HG02885 (cell line): ENCODE data around the gene XDH.

Experiments used
- ATAC-seq: cut with Tn5 transposase; IDR thresholded peaks from one replicate; pipeline ENCODE4 v1.9.1; 2021; ENCODE audit warnings: mild to moderate bottlenecking; ENCODE audit not compliant: unreplicated experiment, poor library complexity

Gene XDH

DNA sequence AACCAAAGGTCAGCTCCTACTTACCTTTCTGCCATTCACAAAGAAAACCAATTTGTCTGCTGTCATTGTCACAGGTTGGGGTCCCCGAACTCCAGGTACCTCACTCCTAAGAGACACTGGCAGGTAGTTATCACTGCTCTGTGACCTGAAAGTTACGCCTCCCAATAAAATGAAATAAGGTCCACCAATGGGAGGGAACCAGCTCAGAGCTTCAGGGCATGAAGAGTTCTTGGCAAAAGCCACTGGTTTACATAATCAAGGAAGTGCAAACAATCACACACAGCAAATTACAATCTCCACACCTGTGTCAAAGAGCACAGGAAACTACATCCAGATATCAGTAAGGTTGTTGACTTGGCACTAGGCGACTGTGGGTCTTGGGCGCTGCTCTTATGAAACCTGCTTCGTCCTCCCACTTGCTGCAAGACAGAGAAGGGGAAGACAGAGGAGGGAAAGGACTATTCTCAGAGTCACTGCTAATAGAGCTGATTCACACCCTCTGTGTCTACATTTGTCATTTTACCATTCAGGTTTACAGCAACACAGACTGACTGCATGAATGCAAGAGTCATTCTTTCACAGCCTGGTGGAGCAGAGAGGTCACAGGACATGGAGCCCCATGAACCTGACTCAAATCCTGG is at the start of gene XDH:
Gene XDH (minus strand): TSS at position 142 of the 641 bp plus-strand sequence. CDS start 76 bp downstream, at position 66.
- ATAC-seq, result no peak

DNA sequence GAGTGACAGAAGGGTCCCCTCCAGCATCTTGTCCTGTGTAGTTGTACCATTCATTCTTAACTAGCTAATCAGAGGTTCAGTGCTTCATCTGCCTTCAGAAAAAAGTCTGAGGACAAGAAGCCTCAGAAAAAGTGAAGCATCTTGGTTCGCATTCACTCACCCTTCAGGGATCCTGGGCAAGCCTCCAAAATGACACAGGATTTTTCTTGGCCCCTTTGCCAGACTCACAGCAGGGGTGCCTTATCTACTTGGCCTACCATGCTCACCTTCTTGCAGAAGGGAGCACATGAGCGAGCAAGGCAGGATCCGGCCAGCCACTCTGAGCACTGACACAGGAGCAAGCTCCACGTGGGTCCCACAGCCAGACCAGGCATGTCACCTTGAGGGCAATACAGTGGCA is 43.1 kb upstream of the XDH start:
- no peak for ATAC-seq

DNA sequence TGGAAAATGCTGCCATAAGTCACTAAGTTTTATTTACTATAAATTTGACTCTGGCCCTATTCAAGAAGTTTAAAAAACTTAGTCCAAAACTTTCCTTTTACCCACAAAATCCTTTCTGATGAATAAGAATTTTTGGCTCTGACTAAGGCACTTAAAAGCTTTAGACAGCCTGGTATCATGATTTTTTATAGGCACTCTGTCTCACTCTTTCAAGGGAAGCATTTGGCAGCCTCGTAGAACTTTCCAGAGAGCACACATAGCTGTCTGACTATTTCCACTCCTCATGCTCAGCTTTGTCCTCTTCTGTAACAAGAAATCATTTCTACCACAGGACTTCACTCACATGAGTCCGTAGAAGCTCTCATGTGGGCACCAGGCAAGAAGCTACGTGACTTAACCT is 32.3 kb upstream of the XDH start:
- no peak for ATAC-seq

DNA sequence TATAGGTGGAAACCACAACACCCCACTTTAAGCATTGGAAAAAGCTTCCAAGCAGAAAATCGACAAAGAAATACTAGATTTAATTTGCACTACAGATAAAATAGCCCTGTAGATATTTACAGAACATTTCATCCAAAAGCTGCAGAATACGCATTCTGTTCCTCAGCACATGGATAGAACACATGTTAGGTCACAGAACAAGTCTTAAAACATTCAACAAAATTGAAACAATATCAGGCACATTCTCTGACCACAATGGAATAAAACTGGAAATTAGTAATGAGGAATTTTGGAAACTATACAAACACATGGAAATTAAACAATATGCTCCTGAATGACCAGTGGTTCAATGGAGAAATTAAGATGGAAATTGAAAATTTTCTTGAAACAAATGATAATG is 27.8 kb upstream of the XDH start:
- ATAC-seq, result no peak

DNA sequence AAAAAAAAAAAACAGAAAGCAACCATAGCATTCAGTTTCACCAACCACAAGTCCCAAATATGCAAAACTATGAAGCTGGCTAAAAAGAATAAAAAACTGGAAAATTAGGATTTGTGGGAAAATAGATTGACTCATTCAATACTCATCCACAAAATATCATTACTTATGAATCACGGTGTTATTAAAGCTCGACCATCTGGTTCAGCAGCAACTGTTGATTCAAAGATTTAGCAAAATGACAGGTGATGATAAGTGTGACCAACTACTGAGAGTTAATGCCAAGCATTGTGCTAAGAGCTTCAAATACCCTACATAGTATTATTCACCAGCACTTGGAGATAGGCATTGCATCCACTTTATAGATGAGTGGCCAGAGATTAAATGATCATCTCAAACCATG is 26.2 kb upstream of the XDH start:
- no peak for ATAC-seq

DNA sequence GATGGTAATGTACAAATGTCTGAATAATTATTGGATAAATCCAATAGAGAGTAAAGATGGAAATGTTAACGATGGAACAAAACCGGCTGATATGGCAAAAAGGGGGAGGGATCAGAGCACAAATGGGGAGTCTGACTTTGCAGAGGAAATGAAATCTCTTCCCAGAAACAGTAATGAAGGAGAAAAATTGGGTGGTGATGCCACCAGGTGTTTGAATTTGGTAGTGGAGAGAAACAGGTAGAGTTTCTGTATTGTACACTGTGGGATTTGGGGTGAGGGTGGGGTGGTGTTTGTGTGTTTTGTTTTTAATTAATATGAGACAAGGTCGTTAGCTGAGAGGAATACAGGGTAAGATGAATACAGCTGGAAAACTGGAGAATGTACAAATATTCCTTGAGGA is 20.4 kb upstream of the XDH start:
- ATAC-seq, result no peak

DNA sequence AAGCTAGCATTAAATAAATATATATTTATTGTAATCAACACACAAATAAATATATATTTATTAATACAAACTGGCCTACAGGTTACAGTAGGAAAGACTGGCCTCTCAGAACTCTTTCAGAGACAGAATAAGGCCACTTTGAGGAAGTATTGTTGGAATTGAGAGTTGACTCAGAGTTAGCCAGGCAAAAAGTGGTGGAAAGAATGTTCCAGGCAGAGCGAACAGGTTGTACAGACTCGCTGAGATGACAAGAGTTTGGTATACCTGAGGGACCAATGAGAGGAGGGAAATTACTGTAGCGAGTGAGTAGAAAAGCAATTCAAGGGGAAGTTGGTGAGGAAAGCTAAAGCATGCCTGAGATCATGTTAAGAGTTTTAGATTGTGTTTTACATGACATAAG is 19.0 kb upstream of the XDH start:
- ATAC-seq, result no peak

DNA sequence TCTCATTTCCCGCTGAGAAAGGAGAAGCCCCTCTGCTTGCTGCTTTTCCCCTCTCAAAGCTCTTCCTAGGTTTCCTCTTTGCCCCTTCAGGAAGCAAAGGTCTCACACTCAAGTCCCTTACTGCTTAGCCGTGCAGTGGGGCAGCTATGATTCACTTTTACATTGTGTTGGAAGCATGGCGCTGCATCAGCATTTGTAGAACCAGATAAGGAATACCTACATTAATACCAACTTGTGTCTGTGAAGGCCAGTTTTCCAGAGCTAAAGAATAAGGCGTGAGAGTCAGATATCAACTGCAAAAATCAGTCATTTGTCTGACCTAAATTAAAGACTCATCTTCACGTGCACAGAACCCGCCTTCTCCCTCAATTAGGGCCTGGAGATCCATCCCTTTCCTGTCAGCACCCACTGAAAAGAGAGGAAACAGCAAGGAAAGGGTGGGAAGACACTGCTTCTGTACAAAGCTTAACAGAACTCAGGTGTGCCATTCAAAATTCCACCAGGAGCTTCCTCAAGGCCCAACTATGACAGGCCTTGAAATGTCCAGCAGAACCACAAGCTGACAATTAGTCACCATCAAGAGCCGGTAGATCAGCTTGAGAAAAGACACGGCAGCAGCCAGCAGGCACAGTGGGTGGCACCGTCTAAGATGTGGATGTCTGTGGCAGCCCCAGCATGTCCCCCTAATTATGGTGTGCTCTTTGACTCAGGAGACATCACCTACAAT is 16.1 kb upstream of the XDH start:
- ATAC-seq, result no peak

DNA sequence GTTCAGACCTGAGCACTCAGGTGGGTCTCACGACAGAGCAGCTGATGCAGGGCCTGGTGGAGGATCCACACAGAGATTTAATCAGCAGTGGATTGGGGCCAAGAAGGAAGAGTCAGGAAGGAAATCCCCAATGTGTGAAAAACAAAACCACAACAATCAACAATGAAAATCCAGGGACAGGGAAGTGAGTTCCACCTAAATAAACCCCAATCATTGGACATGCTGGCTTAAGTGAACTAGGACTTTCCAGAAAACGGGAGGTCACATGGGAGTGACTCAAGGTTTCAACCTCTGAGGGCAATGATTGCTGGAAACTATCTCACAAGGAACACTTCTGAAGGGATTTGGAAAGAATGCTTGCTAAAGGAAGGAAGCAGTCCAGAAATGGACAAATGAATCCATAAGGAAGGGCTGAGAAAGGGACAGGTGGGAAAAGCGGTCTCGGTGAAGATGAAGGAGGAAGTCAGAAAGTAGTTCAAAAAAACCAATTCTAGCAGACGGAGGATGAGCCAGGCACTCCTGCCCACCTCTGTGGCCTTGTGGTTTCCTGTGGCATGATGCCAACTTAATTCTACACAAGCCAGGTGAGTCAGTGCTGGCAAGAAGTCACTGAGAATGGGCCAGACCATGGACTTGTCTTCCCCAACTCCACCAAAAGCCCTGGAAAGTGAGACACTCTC is 15.4 kb upstream of the XDH start:
- ATAC-seq, result no peak

DNA sequence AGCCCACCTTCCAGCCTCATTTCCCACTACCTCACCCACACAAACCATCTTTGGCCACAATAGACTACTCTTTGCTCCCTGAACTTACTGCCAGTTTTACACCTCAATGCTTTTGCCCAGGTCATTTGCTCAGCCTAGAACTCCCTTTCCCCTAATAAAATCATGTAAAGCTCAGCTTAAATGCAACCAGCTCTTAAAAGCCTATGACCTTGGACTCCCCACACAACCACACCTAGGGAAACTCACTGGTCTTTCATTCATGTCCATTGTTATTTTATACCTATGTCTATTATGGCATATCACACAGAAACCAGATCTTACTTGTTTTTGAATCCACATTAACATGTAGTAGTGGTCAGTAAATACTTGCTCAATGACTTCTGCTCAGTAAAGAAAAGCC is 14.5 kb upstream of the XDH start:
- ATAC-seq, result no peak

DNA sequence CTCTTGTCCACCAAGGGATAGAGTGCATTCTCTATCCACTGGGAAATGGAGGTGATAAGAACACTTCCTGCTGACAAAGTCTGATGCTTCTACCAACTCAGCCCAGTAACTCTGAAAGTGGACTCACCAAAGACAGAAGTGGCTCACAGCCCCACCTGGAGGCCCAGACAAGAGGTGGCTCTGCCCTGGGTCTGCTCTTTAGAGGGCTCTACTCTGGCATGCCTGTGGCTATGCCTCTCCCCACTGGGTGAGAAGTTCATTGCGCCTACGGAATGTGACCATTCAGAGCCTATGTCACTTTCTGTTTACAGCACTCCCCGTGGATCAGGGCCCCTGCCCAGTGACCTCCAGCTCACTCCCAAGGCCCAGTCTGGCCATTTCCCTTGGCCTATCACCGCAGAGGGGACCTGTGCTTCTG is 13.5 kb upstream of the XDH start:
- ATAC-seq, result no peak

DNA sequence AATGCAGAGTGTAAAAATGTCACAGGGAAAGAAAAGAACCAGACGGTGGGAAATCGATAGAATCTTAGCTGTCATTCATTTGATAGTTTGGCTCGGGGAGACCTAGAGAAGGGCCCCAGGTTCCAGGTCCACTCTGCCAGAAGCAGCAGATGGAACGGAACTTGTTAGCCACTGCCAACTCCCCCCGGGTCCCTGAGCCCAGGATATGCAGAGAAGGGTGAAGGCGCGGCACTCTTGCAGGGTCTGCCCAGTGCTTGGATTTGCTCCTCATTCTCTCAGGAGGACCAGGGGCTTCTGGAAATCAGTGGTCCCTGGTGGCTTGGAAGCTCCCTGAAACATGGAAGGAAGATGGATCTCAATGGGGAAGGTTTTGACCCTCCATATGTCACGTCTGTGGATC is 11.6 kb upstream of the XDH start:
- ATAC-seq, result no peak

DNA sequence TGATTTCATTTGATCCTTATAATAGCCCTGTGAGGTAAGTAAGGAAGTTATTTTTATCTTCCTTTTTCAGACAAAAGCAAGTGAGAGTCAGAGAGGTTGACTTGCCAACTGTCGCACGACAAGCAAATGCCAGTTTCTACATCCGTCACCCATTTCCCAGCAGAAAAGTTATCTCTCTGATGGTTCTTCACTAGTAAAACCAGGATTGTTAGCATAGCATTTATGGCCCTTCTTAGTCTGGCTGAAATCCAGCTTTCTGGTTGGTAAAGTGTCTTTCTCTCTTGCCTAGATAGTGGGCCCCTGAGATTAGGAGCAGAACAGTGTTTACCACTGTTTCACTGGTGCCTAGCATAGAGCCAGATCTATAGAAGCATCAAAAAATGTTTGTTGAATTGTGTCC is 7.1 kb upstream of the XDH start:
- ATAC-seq, result no peak

DNA sequence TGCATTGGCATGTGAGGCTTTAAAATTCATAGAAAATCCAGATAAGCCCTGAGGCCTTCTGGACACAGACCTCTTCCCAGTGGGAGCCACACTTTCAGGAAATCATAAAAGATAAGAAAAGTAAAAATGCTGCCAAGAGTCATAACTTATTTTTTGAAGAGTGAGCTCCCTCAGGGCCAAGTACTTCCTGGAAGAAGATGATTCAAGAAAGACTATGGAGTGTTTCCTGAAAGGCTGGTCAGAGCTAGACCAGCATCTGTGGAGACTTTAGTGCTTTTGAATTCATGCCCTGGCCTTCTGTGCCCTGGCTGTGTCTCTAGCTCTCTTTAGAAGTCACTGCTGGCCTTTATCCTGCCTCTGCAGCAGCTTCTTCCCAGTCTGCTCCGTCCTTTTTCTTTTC is 6.4 kb upstream of the XDH start:
- no peak for ATAC-seq

DNA sequence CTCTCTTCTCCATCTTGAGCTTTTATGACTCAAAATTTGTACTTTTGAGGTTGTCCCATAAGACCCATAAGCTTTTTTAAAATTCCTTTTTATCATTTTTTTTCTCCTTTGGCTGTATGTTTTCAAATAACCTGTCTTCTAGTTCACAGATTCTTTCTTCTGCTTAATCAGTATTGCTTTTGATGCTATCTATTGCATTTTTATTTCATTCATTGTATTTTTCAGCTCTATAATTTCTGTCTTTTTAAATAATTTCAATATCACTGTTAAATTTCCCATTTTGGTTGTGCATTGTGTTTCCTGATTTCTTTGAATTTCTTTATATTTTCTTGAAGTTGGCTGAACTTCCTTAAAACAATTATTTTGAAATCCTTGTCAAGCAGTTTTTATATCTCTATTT is 4.8 kb upstream of the XDH start:
- ATAC-seq, result no peak

DNA sequence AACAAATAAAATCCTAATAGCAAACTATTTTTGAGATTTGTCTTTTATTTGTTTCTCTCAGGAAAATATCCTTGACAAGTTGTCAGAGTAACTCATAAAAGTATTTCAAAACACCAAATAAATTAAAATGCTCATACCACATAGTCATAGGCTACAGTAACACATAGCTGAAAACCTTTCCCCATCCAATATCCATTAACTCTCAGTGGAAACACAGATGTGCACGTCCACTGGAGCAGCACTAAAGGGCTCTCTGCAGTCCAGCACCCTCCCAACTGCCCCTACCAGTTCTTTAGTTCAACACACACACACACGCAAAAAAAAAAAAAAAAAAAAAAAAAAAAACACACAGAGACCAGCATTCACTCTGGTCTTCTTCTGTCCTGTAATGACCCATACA is 879 bp upstream of the XDH start:
- no peak for ATAC-seq

DNA sequence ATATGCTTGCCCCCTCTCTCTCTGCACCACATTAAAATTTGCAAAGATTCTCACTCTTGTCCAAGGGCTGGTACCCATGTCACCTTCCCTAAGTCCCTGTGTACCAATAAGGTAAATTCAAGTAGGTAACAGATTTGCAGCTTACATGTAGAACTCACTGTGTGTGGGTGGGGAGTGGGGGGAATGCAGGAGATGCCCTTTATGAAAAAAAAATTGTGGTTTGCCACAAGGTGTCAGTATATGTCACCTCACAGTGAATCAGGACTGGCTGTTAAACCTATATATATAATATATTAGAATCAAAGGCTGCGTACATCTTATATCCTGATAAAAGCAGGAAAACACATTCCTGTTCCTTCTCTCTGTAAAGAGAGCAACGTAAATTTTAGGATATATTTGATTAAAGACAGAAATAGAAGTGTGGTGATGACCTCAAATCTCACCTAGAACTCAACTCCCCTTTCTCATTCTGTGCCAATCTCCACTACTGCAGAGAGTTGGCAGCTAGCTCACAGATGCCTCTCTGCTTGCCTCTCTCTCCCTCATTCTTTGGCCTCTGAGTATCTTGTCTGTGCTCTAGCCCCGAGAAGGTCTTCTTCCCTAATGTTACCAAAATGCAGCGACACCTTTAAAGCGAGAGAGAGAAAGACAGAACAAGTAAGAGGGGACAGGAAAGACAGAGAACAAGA is 536 bp downstream of the XDH start:
- ATAC-seq, result no peak

DNA sequence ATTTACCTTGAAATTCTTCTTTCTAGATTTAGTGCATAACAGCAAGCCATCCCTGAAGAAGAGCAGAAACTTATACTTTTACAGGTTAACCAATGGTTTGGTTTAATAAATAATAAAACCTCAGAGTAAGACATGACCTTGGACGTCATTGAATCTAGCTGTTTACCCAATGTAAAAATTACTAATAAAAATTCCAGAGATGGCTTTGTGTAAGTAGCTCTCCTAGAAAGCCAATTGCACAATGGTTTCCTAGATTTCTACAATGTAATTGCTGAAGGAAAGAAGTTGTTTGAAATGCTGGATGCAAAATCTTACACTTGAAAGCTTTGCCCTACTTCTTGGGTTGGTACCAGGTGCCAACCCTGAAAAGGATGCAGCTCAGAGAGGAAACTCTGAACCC is 1.5 kb downstream of the XDH start:
- no peak for ATAC-seq

DNA sequence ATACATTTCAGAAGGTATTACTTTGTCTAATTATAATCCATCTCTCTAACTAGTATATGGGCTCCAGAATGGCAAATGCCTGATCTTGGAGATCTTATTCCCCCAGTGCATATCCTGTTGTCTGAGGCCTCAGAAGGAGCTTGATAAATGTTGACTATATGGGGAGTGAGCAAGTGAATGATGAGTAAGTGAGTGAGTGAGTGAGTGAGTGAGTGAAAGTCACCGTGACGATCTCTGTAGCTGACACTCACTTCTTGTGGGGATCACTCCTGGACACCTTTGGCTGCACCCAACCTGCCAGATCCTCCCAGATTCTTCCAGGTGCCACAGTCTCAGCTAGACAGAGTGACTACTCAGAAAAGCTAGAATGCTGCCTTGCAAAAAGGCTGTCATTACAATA is 2.8 kb downstream of the XDH start:
- no peak for ATAC-seq

DNA sequence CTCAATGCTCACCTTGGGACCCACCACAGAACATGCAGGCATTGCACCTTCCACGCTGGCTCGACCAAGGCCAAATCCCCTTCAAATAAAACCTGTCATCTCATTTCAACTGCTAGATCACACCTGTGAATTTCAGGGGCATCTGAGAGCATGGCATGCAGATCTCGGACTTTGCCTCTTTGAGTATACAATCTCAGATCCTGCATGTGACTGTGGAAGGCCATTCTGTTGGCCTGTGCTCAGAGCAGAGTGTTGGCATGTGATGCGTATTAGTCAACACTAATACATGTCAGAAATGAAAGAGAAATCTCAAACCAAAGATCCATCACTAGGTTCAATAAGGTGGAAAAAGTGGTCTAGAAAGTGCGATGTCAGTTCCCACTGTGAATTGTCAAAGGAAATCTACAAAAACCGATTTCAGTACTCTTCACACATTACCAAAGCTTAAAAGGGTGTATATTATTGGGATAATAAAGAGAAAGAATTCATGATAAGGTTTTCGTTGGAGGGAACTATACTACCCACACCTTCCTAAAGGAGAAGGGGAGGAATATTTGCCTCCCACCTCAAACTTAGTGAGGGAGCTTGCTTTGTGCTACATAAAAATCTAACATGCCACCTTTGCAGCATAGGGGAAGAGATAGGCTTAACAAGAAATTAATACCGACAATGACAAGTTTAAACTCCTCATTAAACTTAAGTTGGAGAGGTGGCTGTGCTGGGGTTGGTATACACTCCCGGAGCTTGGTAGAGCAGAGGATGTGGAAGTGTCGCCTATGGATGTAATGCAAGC is 7.8 kb downstream of the XDH start:
- no peak for ATAC-seq
